H9 (cell line): ENCODE results near the gene PGM2L1. TPM values are rescaled to one million over a fixed set of nuclear protein-coding genes. Genes with fewer than 3 reads are reported as not detected.

Experiments used
- DNase-seq: peaks from one replicate; pipeline ENCODE4 v3.0.0-alpha.2; 2017
- H2AFZ ChIP-seq: one replicate; pipeline ENCODE4 v1.6.1; 2013; ENCODE audit warnings: mild to moderate bottlenecking, low read length, control low read depth, moderate library complexity
- H2AK5ac ChIP-seq: 2 replicates; pipeline ENCODE4 v1.6.1; 2013; ENCODE audit warnings: low read length, control low read depth, mixed read lengths; ENCODE audit not compliant: insufficient read length
- H2BK120ac ChIP-seq: one replicate; pipeline ENCODE4 v1.6.1; 2013; ENCODE audit warnings: low read depth, mild to moderate bottlenecking, low read length, control low read depth, inconsistent platforms; ENCODE audit not compliant: poor library complexity, severe bottlenecking
- H2BK12ac ChIP-seq: 2 replicates; pipeline ENCODE4 v1.6.1; 2013; ENCODE audit warnings: low read length, control low read depth, mixed read lengths, low read depth; ENCODE audit not compliant: insufficient read length
- H2BK15ac ChIP-seq: 2 replicates; pipeline ENCODE4 v1.6.1; 2013; ENCODE audit warnings: low read depth, low read length, control low read depth
- H2BK20ac ChIP-seq: one replicate; pipeline ENCODE4 v1.6.1; 2013; ENCODE audit warnings: low read depth, mild to moderate bottlenecking, low read length, control low read depth, inconsistent platforms; ENCODE audit not compliant: poor library complexity, severe bottlenecking
- H2BK5ac ChIP-seq: 2 replicates; pipeline ENCODE4 v1.6.1; 2013; ENCODE audit warnings: low read length, control low read depth, mixed read lengths; ENCODE audit not compliant: insufficient read length
- H3K14ac ChIP-seq: 2 replicates; pipeline ENCODE4 v1.6.1; 2013; ENCODE audit warnings: low read length, control low read depth; ENCODE audit not compliant: insufficient read depth
- H3K18ac ChIP-seq: 2 replicates; pipeline ENCODE4 v1.6.1; 2013; ENCODE audit warnings: low read depth, mild to moderate bottlenecking, mixed read lengths, low read length, control low read depth; ENCODE audit not compliant: insufficient read length
- H3K23ac ChIP-seq: 2 replicates; pipeline ENCODE4 v1.6.1; 2013; ENCODE audit warnings: low read length, control low read depth, mixed read lengths, low read depth; ENCODE audit not compliant: insufficient read length
- H3K23me2 ChIP-seq: 2 replicates; pipeline ENCODE4 v1.6.1; 2013; ENCODE audit warnings: low read depth, mild to moderate bottlenecking, mixed read lengths, low read length, control low read depth; ENCODE audit not compliant: insufficient read length, poor library complexity, severe bottlenecking
- H3K27ac ChIP-seq: 2 replicates; pipeline ENCODE4 v1.5.1; 2013; ENCODE audit warnings: low read length, control low read depth, mixed read lengths, low read depth; ENCODE audit not compliant: insufficient read length
- H3K27me3 ChIP-seq: 2 replicates; pipeline ENCODE4 v1.6.1; 2013; ENCODE audit warnings: low read length, control low read depth, inconsistent platforms; ENCODE audit not compliant: insufficient read depth
- H3K4ac ChIP-seq: 2 replicates; pipeline ENCODE4 v1.6.1; 2013; ENCODE audit warnings: low read depth, mild to moderate bottlenecking, control low read depth, inconsistent platforms, low read length, moderate library complexity
- H3K4me1 ChIP-seq: 2 replicates; pipeline ENCODE4 v1.6.1; 2013; ENCODE audit warnings: low read length, control low read depth, inconsistent platforms; ENCODE audit not compliant: insufficient read depth
- H3K4me2 ChIP-seq: 2 replicates; pipeline ENCODE4 v1.6.1; 2013; ENCODE audit warnings: low read length, control low read depth, mixed read lengths; ENCODE audit not compliant: insufficient read length, insufficient read depth
- H3K56ac ChIP-seq: 2 replicates; pipeline ENCODE4 v1.6.1; 2013; ENCODE audit warnings: low read depth, mild to moderate bottlenecking, mixed read lengths, low read length, control low read depth; ENCODE audit not compliant: insufficient read length
- H3K79me1 ChIP-seq: 2 replicates; pipeline ENCODE4 v1.6.1; 2013; ENCODE audit warnings: low read depth, mild to moderate bottlenecking, moderate library complexity, low read length, control low read depth, inconsistent platforms; ENCODE audit not compliant: insufficient read depth, poor library complexity, severe bottlenecking
- H3K79me2 ChIP-seq: 2 replicates; pipeline ENCODE4 v1.6.1; 2013; ENCODE audit warnings: low read length, control low read depth, inconsistent platforms; ENCODE audit not compliant: insufficient read depth
- H3K9ac ChIP-seq: 2 replicates; pipeline ENCODE4 v1.6.1; 2013; ENCODE audit warnings: low read length, control low read depth, mixed read lengths; ENCODE audit not compliant: insufficient read length; ENCODE audit errors: extremely low read depth
- H3K9me3 ChIP-seq: one replicate; pipeline ENCODE4 v1.6.1; 2013; ENCODE audit warnings: low read depth, low read length, inconsistent platforms; ENCODE audit not compliant: control insufficient read depth
- H3T11ph ChIP-seq: one replicate; pipeline ENCODE4 v1.6.1; 2013; ENCODE audit warnings: mild to moderate bottlenecking, low read length, control low read depth, inconsistent platforms
- H4K20me1 ChIP-seq: one replicate; pipeline ENCODE4 v1.6.1; 2013; ENCODE audit not compliant: control insufficient read depth, insufficient read length, insufficient read depth
- H4K5ac ChIP-seq: 2 replicates; pipeline ENCODE4 v1.6.1; 2013; ENCODE audit warnings: low read depth, mild to moderate bottlenecking, mixed read lengths, low read length, control low read depth; ENCODE audit not compliant: insufficient read length
- H4K8ac ChIP-seq: replicated peaks from 2 replicates; pipeline ENCODE4 v1.6.1; 2013; ENCODE audit warnings: low read length, control low read depth, mixed read lengths, low read depth; ENCODE audit not compliant: insufficient read length
- H4K91ac ChIP-seq: 2 replicates; pipeline ENCODE4 v1.6.1; 2013; ENCODE audit warnings: low read depth, mild to moderate bottlenecking, moderate library complexity, mixed read lengths, low read length, control low read depth; ENCODE audit not compliant: insufficient read length
- H3K27ac Mint-ChIP-seq, 3 experiments: 2 replicates in 2 of 3; 3 replicates in 1 of 3; pipeline ENCODE4 v1.8.0; 2020 to 2021; ENCODE audit warnings: mixed read lengths in 3 of 3, mild to moderate bottlenecking in 1 of 3, moderate library complexity in 1 of 3
- H3K27me3 Mint-ChIP-seq: 2 replicates; pipeline ENCODE4 v1.8.0; 2021; ENCODE audit warnings: low read depth, mild to moderate bottlenecking, moderate library complexity, mixed read lengths
- H3K36me3 Mint-ChIP-seq, 3 experiments: 2 replicates in 2 of 3; 3 replicates in 1 of 3; pipeline ENCODE4 v1.8.0; 2020 to 2021; ENCODE audit warnings: low read depth in 3 of 3, mixed read lengths in 3 of 3; ENCODE audit not compliant: insufficient read depth in 1 of 3
- H3K4me1 Mint-ChIP-seq, 2 experiments: 2 replicates each; pipeline ENCODE4 v1.8.0; 2020; ENCODE audit warnings: mixed read lengths in 2 of 2
- H3K4me3 Mint-ChIP-seq, 2 experiments: 2 replicates in 1 of 2; 3 replicates in 1 of 2; pipeline ENCODE4 v1.8.0; 2020 to 2021; ENCODE audit warnings: mild to moderate bottlenecking in 2 of 2, mixed read lengths in 2 of 2, moderate library complexity in 1 of 2
- H3K9me3 Mint-ChIP-seq, 2 experiments: 2 replicates in 1 of 2; 3 replicates in 1 of 2; pipeline ENCODE4 v1.8.0; 2020; ENCODE audit warnings: mild to moderate bottlenecking in 2 of 2, mixed read lengths in 2 of 2, moderate library complexity in 1 of 2
- WGBS: extraction: QIAGEN DNeasy Blood & Tissue Kit; methylation state at CpG from one replicate; pipeline ENCODE4 v1.1.7; 2013; ENCODE audit warnings: missing lambda C conversion rate, low lambda C conversion rate, mixed read lengths; ENCODE audit not compliant: insufficient read length; ENCODE audit errors: extremely low coverage; 5-methylcytosine and 5-hydroxymethylcytosine counted together
- total RNA-seq: library from RNA; stranded (reverse); gene quantifications from 2 replicates; pipeline ENCODE4 v1.2.1, GENCODE V29; 2021
- TF ChIP-seq, protein P1 (sequence below): fragments of 200-600 bp; sonication (generic); conservative IDR thresholded peaks from 3 replicates; pipeline ENCODE4 v1.8.0; 2021; ENCODE audit warnings: antibody characterized with exemption, mild to moderate bottlenecking

PGM2L1 gene
- total RNA-seq, 1 experiment from 2014 or later, result 16.9 TPM

DNA sequence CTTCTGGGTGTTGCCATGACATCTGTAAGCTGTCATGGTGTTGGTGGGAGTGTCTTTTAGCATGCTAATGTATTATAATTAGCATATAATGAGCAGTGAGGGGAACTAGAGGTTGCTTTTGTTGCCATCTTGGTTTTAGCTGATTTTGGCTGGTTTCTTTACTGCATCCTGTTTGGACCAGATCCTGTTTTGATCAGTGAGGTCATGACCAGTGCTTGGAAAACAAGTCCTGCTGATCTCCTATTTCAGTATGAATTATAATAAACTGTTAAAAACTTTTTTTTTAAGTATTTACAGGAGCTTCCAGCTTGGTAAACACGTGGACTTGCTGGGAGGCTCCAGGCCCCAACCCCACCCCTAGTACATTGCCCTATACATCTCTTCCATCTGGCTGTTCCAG, 56.3 kb downstream of the PGM2L1 start:
- H3K9ac ChIP-seq, result no peak overlapping the region
- no peaks in the 10 kb centered on the region for H4K20me1 ChIP-seq
- no peak overlapping the region for H3K4me2 ChIP-seq
- H3K9me3 ChIP-seq, result no peaks in the 10 kb centered on the region
- H4K8ac ChIP-seq, result no peak overlapping the region
- H2AFZ ChIP-seq, result no peak overlapping the region
- no peak overlapping the region for H4K91ac ChIP-seq
- no peak overlapping the region for H2BK20ac ChIP-seq
- no peaks in the 10 kb centered on the region for H3K4me1 ChIP-seq
- H2BK5ac ChIP-seq, result no peak overlapping the region
- Mint-ChIP-seq H3K9me3 (no peaks in the 10 kb centered on the region), H3K4me3 (no peak overlapping the region), H3K27ac (no peak overlapping the region), H3K27me3 (no peaks in the 10 kb centered on the region), H3K4me1 (no peaks in the 10 kb centered on the region), H3K36me3 (peaks cover 7 to 23% (median 20%) of the 10 kb centered on the region in 3 experiments; a peak in 5 of 7 replicates)
- H3K79me2 ChIP-seq, result no peaks in the 10 kb centered on the region
- H2BK15ac ChIP-seq, result no peak overlapping the region
- no peak overlapping the region for H3K4ac ChIP-seq
- no CpG with 5 or more reads among the region's 1 CpG for WGBS
- no peak overlapping the region for H3T11ph ChIP-seq
- H2AK5ac ChIP-seq, result no peak overlapping the region
- no peak overlapping the region for H3K27ac ChIP-seq
- H2BK120ac ChIP-seq, result no peak overlapping the region
- TF ChIP-seq, protein P1, sequence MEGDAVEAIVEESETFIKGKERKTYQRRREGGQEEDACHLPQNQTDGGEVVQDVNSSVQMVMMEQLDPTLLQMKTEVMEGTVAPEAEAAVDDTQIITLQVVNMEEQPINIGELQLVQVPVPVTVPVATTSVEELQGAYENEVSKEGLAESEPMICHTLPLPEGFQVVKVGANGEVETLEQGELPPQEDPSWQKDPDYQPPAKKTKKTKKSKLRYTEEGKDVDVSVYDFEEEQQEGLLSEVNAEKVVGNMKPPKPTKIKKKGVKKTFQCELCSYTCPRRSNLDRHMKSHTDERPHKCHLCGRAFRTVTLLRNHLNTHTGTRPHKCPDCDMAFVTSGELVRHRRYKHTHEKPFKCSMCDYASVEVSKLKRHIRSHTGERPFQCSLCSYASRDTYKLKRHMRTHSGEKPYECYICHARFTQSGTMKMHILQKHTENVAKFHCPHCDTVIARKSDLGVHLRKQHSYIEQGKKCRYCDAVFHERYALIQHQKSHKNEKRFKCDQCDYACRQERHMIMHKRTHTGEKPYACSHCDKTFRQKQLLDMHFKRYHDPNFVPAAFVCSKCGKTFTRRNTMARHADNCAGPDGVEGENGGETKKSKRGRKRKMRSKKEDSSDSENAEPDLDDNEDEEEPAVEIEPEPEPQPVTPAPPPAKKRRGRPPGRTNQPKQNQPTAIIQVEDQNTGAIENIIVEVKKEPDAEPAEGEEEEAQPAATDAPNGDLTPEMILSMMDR, result no peak
- no peak overlapping the region for H3K23ac ChIP-seq
- H3K23me2 ChIP-seq, result no peaks in the 10 kb centered on the region
- no peak overlapping the region for H3K18ac ChIP-seq
- DNase-seq, result no peak
- H3K14ac ChIP-seq, result no peak overlapping the region
- H3K27me3 ChIP-seq, result no peaks in the 10 kb centered on the region
- no peak overlapping the region for H3K56ac ChIP-seq
- H2BK12ac ChIP-seq, result no peak overlapping the region
- no peaks in the 10 kb centered on the region for H3K79me1 ChIP-seq
- no peak overlapping the region for H4K5ac ChIP-seq
